Testis (tissue), 2 donors: Measurements from ENCODE around the gene CCT7.

ENCODE experiments used
- CTCF ChIP-seq, 3 experiments: fragments of 450-650 bp in 2 of 3; fragments of 200-600 bp in 1 of 3; sonication (generic) in 1 of 3; IDR thresholded peaks; one replicate each; pipeline ENCODE4 v1.5.1; 2016 to 2019; ENCODE audit warnings: antibody characterized with exemption in 3 of 3, mild to moderate bottlenecking in 2 of 3, moderate library complexity in 1 of 3
- POLR2A ChIP-seq: fragments of 450-650 bp; IDR thresholded peaks from one replicate; pipeline ENCODE4 v1.6.1; 2017; ENCODE audit warnings: antibody characterized with exemption, mild to moderate bottlenecking, moderate library complexity

- TF ChIP-seq POLR2A (no peak), CTCF (IDR thresholded peaks at IDR 0.05) (no peak)
Measured at GRCh38 chr2:73268830-73269685, 35.0 kb downstream of the CCT7 start.
